MV-4-11 (cell line): Measurements from ENCODE around the gene EP400.
A peak's percentile ranks its signal among the peaks of the same experiment; 100 is the strongest.
"Not testable (repeated sequence)": the region's sequence is repeated elsewhere in the genome, so short reads cannot be mapped to it uniquely, and the experiment has no call there.

Source experiments
- DNase-seq: peaks from one replicate; lab custom pipeline; 2025; lab: John Stamatoyannopoulos, UW

Gene EP400

GRCh38 chr12:132089407-132089910 lies 139.7 kb downstream of the EP400 start:
- no peak for DNase-seq

GRCh38 chr12:132094269-132094891 lies 144.6 kb downstream of the EP400 start:
- no peak for DNase-seq

GRCh38 chr12:132095520-132096409 lies 146.0 kb downstream of the EP400 start:
- DNase-seq: no peak

GRCh38 chr12:132099739-132100138 lies 150.0 kb downstream of the EP400 start:
- DNase-seq: no peak

GRCh38 chr12:132100306-132101065 lies 150.7 kb downstream of the EP400 start:
- no peak for DNase-seq

- no peak for DNase-seq
Observed at GRCh38 chr12:132102297-132102696, 152.6 kb downstream of the EP400 start.

- DNase-seq: not testable (repeated sequence)
Observed at GRCh38 chr12:132103072-132103471, 153.3 kb downstream of the EP400 start.

GRCh38 chr12:132103542-132104308 lies 154.0 kb downstream of the EP400 start:
- DNase-seq: no peak

GRCh38 chr12:132105467-132105866 lies 155.7 kb downstream of the EP400 start:
- no peak for DNase-seq

- no peak for DNase-seq
Observed at GRCh38 chr12:132106921-132107320, 157.2 kb downstream of the EP400 start.

GRCh38 chr12:132108211-132108832 lies 158.6 kb downstream of the EP400 start:
- no peak for DNase-seq

- DNase-seq: peak; percentile 14
Observed at GRCh38 chr12:132109741-132110140, 160.0 kb downstream of the EP400 start.

- no peak for DNase-seq
Observed at GRCh38 chr12:132110677-132111076, 160.9 kb downstream of the EP400 start.

GRCh38 chr12:132111654-132112304 lies 162.0 kb downstream of the EP400 start:
- DNase-seq: no peak

- no peak for DNase-seq
Observed at GRCh38 chr12:132114667-132115066, 164.9 kb downstream of the EP400 start.

- no peak for DNase-seq
Observed at GRCh38 chr12:132115500-132115899, 165.8 kb downstream of the EP400 start.

GRCh38 chr12:132116709-132117557 lies 167.2 kb downstream of the EP400 start:
- no peak for DNase-seq

GRCh38 chr12:132117558-132117875 lies 167.8 kb downstream of the EP400 start:
- no peak for DNase-seq

GRCh38 chr12:132118876-132119275 lies 169.1 kb downstream of the EP400 start:
- DNase-seq: no peak

GRCh38 chr12:132121283-132121682 lies 171.5 kb downstream of the EP400 start:
- DNase-seq: no peak
